Measurements from ENCODE around the gene MDM2.
"Not testable (repeated sequence)": the region's sequence is repeated elsewhere in the genome, so short reads cannot be mapped to it uniquely, and the experiment has no call there.

The MDM2 gene

GRCh38 chr12:68786929-68787328 lies 21.0 kb upstream of the MDM2 start:
- no peak for DNase-seq (ENCODE audit: low read depth in 2 of 2)

GRCh38 chr12:68788554-68789143 lies 19.3 kb upstream of the MDM2 start:
- DNase-seq (ENCODE audit: low read depth in 2 of 2) = no peak

- no peak for DNase-seq (ENCODE audit: low read depth in 2 of 2)
These were observed 18.7 kb upstream of the MDM2 start for GRCh38 chr12:68789144-68789878.

GRCh38 chr12:68790081-68790951 lies 17.7 kb upstream of the MDM2 start:
- no peak for DNase-seq (ENCODE audit: low read depth in 2 of 2)

- no peak for DNase-seq (ENCODE audit: low read depth in 2 of 2)
These were observed 17.1 kb upstream of the MDM2 start for GRCh38 chr12:68790952-68791234.

- no peak for DNase-seq (ENCODE audit: low read depth in 2 of 2)
These were observed 16.0 kb upstream of the MDM2 start for GRCh38 chr12:68791897-68792481.

GRCh38 chr12:68792952-68793351 lies 15.0 kb upstream of the MDM2 start:
- DNase-seq (ENCODE audit: low read depth in 2 of 2) = no peak

- DNase-seq (ENCODE audit: low read depth in 2 of 2) = no peak
These were observed 14.5 kb upstream of the MDM2 start for GRCh38 chr12:68793436-68793835.

GRCh38 chr12:68793975-68794652 lies 13.9 kb upstream of the MDM2 start:
- DNase-seq (ENCODE audit: low read depth in 2 of 2) = no peak

- DNase-seq (ENCODE audit: low read depth in 2 of 2) = no peak
These were observed 13.2 kb upstream of the MDM2 start for GRCh38 chr12:68794653-68795251.

- no peak for DNase-seq (ENCODE audit: low read depth in 2 of 2)
These were observed 11.6 kb upstream of the MDM2 start for GRCh38 chr12:68796399-68796798.

GRCh38 chr12:68798882-68799234 lies 9.1 kb upstream of the MDM2 start:
- DNase-seq (ENCODE audit: low read depth in 2 of 2) = no peak

GRCh38 chr12:68800294-68800693 lies 7.7 kb upstream of the MDM2 start:
- no peak for DNase-seq (ENCODE audit: low read depth in 2 of 2)

GRCh38 chr12:68801124-68801523 lies 6.9 kb upstream of the MDM2 start:
- DNase-seq (ENCODE audit: low read depth in 2 of 2) = not testable (repeated sequence)

GRCh38 chr12:68802372-68802745 lies 5.6 kb upstream of the MDM2 start:
- DNase-seq (ENCODE audit: low read depth in 2 of 2) = not testable (repeated sequence)

GRCh38 chr12:68802911-68803651 lies 4.9 kb upstream of the MDM2 start:
- DNase-seq (ENCODE audit: low read depth in 2 of 2) = not testable (repeated sequence)

- no peak for DNase-seq (ENCODE audit: low read depth in 2 of 2)
These were observed 3.9 kb upstream of the MDM2 start for GRCh38 chr12:68803948-68804656.

- no peak for DNase-seq (ENCODE audit: low read depth in 2 of 2)
These were observed 3.1 kb upstream of the MDM2 start for GRCh38 chr12:68804657-68805591.

- DNase-seq (ENCODE audit: low read depth in 2 of 2) = no peak
These were observed 2.3 kb upstream of the MDM2 start for GRCh38 chr12:68805592-68806120.
